K562 (cell line): Measurements from ENCODE around the gene KRT81. TPM values are rescaled to one million over a fixed set of nuclear protein-coding genes. Genes with fewer than 3 reads are reported as not detected.

ENCODE experiments used
- ATAC-seq: fragments of 200-7000 bp; cut with Tn5 transposase; 3 replicates; pipeline ENCODE4 v1.9.1; 2020; ENCODE audit warnings: moderate library complexity
- BruUV-seq: library from RNA; stranded (reverse); fragments of 400-500 nt; replicated peaks from 2 replicates; lab custom pipeline; 2021; lab: Mats Ljungman, UMichigan
- CTCF ChIA-PET: fragments of 300-600 bp; formaldehyde crosslinking; extraction: SDS; loops from one replicate; lab custom pipeline; 2021; ENCODE audit warnings: low intra/inter-chr PET ratio; lab: Yijun Ruan, JAX
- POLR2A ChIA-PET: fragments of 300-600, 350-650 bp; sonication (Branson Sonifier 250); formaldehyde crosslinking; extraction: SDS; loops from one replicate; lab custom pipeline; 2021; ENCODE audit warnings: antibody characterized with exemption, inconsistent platforms; lab: Yijun Ruan, JAX
- DNase-seq, 4 experiments: peaks; one replicate each; pipeline versions ENCODE4 v3.0.0 to v3.0.0-alpha.2; 2011 to 2018; ENCODE audit warnings: low spot score in 3 of 4, mixed read lengths in 3 of 4; ENCODE audit errors: extremely low read depth in 1 of 4
- FAIRE-seq: peaks from 2 replicates; lab custom pipeline; 2011; peaks lifted over from hg19 to GRCh38; lab: Jason Lieb, UNC
- H2AFZ ChIP-seq: 2 replicates; pipeline ENCODE4 v1.6.0; 2011; ENCODE audit warnings: low read depth, low read length, control low read depth, inconsistent platforms
- H3K27ac ChIP-seq: fragments of 200-600 bp; 3 replicates; pipeline ENCODE4 v1.8.0; 2011; ENCODE audit warnings: low read depth, mild to moderate bottlenecking, control low read depth, inconsistent platforms, low read length, moderate library complexity, mixed read lengths; ENCODE audit errors: extremely low read depth
- H3K27me3 ChIP-seq, 2 experiments: fragments of 300-600 bp in 1 of 2; 2 replicates in 1 of 2; 3 replicates in 1 of 2; pipeline versions ENCODE4 v1.6.0 to v1.8.0; 2011; ENCODE audit warnings: inconsistent platforms in 2 of 2, low read length in 2 of 2, mild to moderate bottlenecking in 1 of 2, mixed read lengths in 1 of 2, moderate library complexity in 1 of 2; ENCODE audit not compliant: control insufficient read depth in 2 of 2, insufficient read depth in 2 of 2
- H3K36me3 ChIP-seq: fragments of 300-600 bp; 3 replicates; pipeline ENCODE4 v1.8.0; 2011; ENCODE audit warnings: mild to moderate bottlenecking, low read length, inconsistent platforms; ENCODE audit not compliant: control insufficient read depth, insufficient read depth
- H3K4me1 ChIP-seq, 2 experiments: fragments of 200-600 bp in 1 of 2; replicated peaks in 1 of 2; 2 replicates in 1 of 2; 3 replicates in 1 of 2; pipeline versions ENCODE4 v1.5.1 to v1.8.0; 2011; ENCODE audit warnings: inconsistent platforms in 2 of 2, low read length in 2 of 2, mild to moderate bottlenecking in 1 of 2, mixed read lengths in 1 of 2, moderate library complexity in 1 of 2; ENCODE audit not compliant: control insufficient read depth in 2 of 2, insufficient read depth in 2 of 2
- H3K4me2 ChIP-seq: 2 replicates; pipeline ENCODE4 v1.6.1; 2011; ENCODE audit warnings: low read length, control low read depth, inconsistent platforms, mixed read lengths; ENCODE audit not compliant: insufficient read depth
- H3K4me3 ChIP-seq: fragments of 200-600 bp; sonication (generic), shearing (Covaris generic); 2 replicates; pipeline ENCODE4 v1.5.1; 2016; ENCODE audit warnings: control low read depth, inconsistent platforms
- H3K79me2 ChIP-seq: fragments of 200-600 bp; 3 replicates; pipeline ENCODE4 v1.8.0; 2011; ENCODE audit warnings: low read length, inconsistent platforms; ENCODE audit not compliant: control insufficient read depth, insufficient read depth
- H3K9ac ChIP-seq, 2 experiments: 2 replicates each; pipeline versions ENCODE4 v1.6.0 to v1.6.1; 2011; ENCODE audit warnings: low read depth in 2 of 2, low read length in 2 of 2, control low read depth in 1 of 2, inconsistent platforms in 1 of 2, mild to moderate bottlenecking in 1 of 2, mixed read lengths in 1 of 2; ENCODE audit not compliant: insufficient read depth in 1 of 2
- H3K9me1 ChIP-seq: one replicate; pipeline ENCODE4 v1.6.0; 2011; ENCODE audit warnings: inconsistent platforms, mild to moderate bottlenecking, low read length, moderate library complexity; ENCODE audit not compliant: control insufficient read depth, insufficient read depth
- H3K9me3 ChIP-seq: replicated peaks from 2 replicates; pipeline ENCODE4 v1.5.1; 2011; ENCODE audit warnings: low read depth, low read length, inconsistent platforms; ENCODE audit not compliant: control insufficient read depth, insufficient read depth
- H4K20me1 ChIP-seq: replicated peaks from 2 replicates; pipeline ENCODE4 v1.6.1; 2011; ENCODE audit warnings: low read length, inconsistent platforms, mixed read lengths; ENCODE audit not compliant: control insufficient read depth, insufficient read depth
- NR2C2 ChIP-seq, 2 experiments: fragments of 200-800 bp in 1 of 2; sonication (Bioruptor generic) in 1 of 2; sonication (generic) in 1 of 2; formaldehyde crosslinking in 1 of 2; IDR thresholded peaks; 2 replicates each; pipeline versions ENCODE4 v1.6.1 to v1.8.0; 2016 to 2022; ENCODE audit warnings: mild to moderate bottlenecking in 1 of 2, missing compliant biosample characterization in 1 of 2, missing genetic modification characterization in 1 of 2, missing genetic modification reagents in 1 of 2
- TAF7 ChIP-seq: fragments of 450-650 bp; IDR thresholded peaks from 2 replicates; pipeline ENCODE4 v1.6.1; 2016; ENCODE audit warnings: missing genetic modification characterization, missing compliant biosample characterization
- TAF9B ChIP-seq: fragments of 450-650 bp; IDR thresholded peaks from 2 replicates; pipeline ENCODE4 v1.6.1; 2018; ENCODE audit warnings: mild to moderate bottlenecking; ENCODE audit not compliant: partially characterized antibody
- ZBED1 ChIP-seq: IDR thresholded peaks from 2 replicates; pipeline ENCODE4 v1.6.1; 2014
- ZNF124 ChIP-seq: sonication (generic); formaldehyde crosslinking; IDR thresholded peaks from 2 replicates; pipeline ENCODE4 v1.8.1; 2022; ENCODE audit warnings: missing genetic modification reagents
- WGBS: fragments of 100-300 bp; shearing (Covaris generic); methylation state at CpG from one replicate; pipeline ENCODE4 v1.1.6; 2016; ENCODE audit warnings: low coverage, mixed read lengths; ENCODE audit not compliant: insufficient coverage; ENCODE audit errors: missing lambda C conversion rate; 5-methylcytosine and 5-hydroxymethylcytosine counted together
- in situ Hi-C: fragments of 300-500 bp; cut with MboI; formaldehyde crosslinking; loops from 4 replicates; pipeline ENCODE4 v1.15.0; 2018; ENCODE audit warnings: inconsistent platforms, mixed read lengths
- intact Hi-C: fragments of 100-400 bp; cut with micrococcal nuclease; formaldehyde crosslinking; loops from 2 replicates; pipeline ENCODE4 v1.14.2; 2022
- polyA plus RNA-seq, 8 experiments: library from polyadenylated mRNA; depleted of rRNA in 4 of 8; stranded (reverse) in 5 of 8; unstranded in 3 of 8; fragments of >200 nt; fragmentation: Nextera tagmentation in 2 of 8; fragmentation: Illumina TruSeq in 1 of 8; extraction: Ambion mirVana in 2 of 8; extraction: Trizol in 1 of 8; gene quantifications; 2 replicates each; pipeline versions ENCODE4 v1.2.1 to v1.2.3, GENCODE V29; 2011 to 2014; ENCODE audit warnings: inconsistent platforms in 1 of 8, missing spikeins in 1 of 8
- total RNA-seq, 7 experiments: library from RNA; depleted of rRNA in 6 of 7; stranded (reverse); fragments of >200 nt in 6 of 7; fragmentation: Illumina TruSeq in 2 of 7; extraction: Trizol in 2 of 7; gene quantifications; 2 replicates each; pipeline versions ENCODE4 v1.2.1 to v1.2.3, GENCODE V29; 2011 to 2021; ENCODE audit warnings: low replicate concordance in 1 of 7
- TF ChIP-seq, protein P1 (sequence below): fragments of 250-450 bp; sonication (Bioruptor Pico); IDR thresholded peaks from 2 replicates; pipeline ENCODE4 v1.4.0; 2020; ENCODE audit warnings: mild to moderate bottlenecking, moderate library complexity
- TF ChIP-seq, protein P2 (sequence below): fragments of 450-650 bp; formaldehyde crosslinking; IDR thresholded peaks from 2 replicates; pipeline ENCODE4 v1.4.0; 2020; ENCODE audit warnings: mild to moderate bottlenecking, moderate library complexity

KRT81 gene
- total and polyA plus RNA-seq, 9 of the 15 experiments (the other 6 are each of a cell fraction or from before 2014, with no cell fraction given) = 0.27 TPM; not detected in 8

DNA sequence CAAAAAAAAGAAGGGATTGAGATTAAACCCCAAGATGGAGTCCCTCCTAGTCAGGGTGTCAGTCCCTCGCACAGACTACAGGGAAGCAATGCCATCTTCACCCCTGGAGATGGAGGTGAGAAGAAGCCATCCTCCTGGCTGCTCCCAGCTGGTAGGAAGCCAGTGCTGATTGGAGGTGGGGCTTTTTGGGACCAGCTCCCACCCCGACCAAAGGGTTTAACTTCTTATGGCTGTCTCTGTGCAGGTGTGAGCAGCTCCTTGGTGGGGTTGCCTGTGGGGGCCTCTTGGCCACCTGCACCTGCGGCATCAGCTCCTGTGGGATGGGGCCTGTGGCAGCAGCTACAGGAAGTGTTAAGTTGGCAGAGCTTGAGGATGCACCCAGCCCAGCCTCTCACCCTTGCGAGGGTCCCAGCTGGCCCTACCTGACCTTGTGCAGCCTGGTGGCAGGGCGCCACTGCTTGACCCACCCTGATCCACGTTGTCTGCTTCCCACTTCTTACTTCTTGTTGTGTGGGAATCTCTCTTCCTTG lies 20.7 kb downstream of the KRT81 start:
- H3K9me3 ChIP-seq = no peaks in the 10 kb centered on the region
- no peak overlapping the region for H3K4me3 ChIP-seq
- H3K27ac ChIP-seq = no peak overlapping the region
- FAIRE-seq (no peak), ATAC-seq (no peak), DNase-seq (no peak)
- H3K4me1 ChIP-seq = no peaks in the 10 kb centered on the region
- no peaks in the 10 kb centered on the region; the same call in 1 of the 2 replicates for H4K20me1 ChIP-seq
- in situ Hi-C loops (no loop called here), intact Hi-C loops (no loop called here)
- WGBS = 5% methylated on average over 6 of the region's 6 CpGs
- H3K27me3 ChIP-seq = peaks cover 0 to 22% of the 10 kb centered on the region in 2 experiments; a peak in 1 of 5 replicates
- ChIA-PET POLR2A (interaction anchor here (0.5 kb wide), 1 partner anchor 600 kb away, joined by 4 read pairs; no protein-coding TSS in a partner anchor), CTCF (no interaction called here)
- TF ChIP-seq TAF9B (no peak), ZBED1 (no peak), NR2C2 (CRISPR knock-in tag; IDR thresholded peaks at IDR 0.05) (no peak), NR2C2 (tag; IDR thresholded peaks at IDR 0.05) (no peak), TAF7 (tag) (no peak), ZNF124 (CRISPR knock-in tag) (no peak)
- TF ChIP-seq, protein P1, sequence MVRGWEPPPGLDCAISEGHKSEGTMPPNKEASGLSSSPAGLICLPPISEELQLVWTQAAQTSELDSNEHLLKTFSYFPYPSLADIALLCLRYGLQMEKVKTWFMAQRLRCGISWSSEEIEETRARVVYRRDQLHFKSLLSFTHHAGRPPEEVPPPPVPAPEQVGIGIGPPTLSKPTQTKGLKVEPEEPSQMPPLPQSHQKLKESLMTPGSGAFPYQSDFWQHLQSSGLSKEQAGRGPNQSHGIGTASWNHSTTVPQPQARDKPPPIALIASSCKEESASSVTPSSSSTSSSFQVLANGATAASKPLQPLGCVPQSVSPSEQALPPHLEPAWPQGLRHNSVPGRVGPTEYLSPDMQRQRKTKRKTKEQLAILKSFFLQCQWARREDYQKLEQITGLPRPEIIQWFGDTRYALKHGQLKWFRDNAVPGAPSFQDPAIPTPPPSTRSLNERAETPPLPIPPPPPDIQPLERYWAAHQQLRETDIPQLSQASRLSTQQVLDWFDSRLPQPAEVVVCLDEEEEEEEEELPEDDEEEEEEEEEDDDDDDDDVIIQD (CRISPR knock-in tag) = no peak
- TF ChIP-seq, protein P2, sequence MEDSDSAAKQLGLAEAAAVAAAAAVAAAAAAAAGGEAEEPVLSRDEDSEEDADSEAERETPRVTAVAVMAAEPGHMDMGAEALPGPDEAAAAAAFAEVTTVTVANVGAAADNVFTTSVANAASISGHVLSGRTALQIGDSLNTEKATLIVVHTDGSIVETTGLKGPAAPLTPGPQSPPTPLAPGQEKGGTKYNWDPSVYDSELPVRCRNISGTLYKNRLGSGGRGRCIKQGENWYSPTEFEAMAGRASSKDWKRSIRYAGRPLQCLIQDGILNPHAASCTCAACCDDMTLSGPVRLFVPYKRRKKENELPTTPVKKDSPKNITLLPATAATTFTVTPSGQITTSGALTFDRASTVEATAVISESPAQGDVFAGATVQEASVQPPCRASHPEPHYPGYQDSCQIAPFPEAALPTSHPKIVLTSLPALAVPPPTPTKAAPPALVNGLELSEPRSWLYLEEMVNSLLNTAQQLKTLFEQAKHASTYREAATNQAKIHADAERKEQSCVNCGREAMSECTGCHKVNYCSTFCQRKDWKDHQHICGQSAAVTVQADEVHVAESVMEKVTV (CRISPR knock-in tag) = no peak
- H3K4me2 ChIP-seq = no peak overlapping the region
- no TSS peak for BruUV-seq
- H3K79me2 ChIP-seq = no peaks in the 10 kb centered on the region
- H3K9me1 ChIP-seq = no peaks in the 10 kb centered on the region
- no peak overlapping the region for H3K9ac ChIP-seq
- H3K36me3 ChIP-seq = no peaks in the 10 kb centered on the region
- no peak overlapping the region for H2AFZ ChIP-seq
